Ascending aorta (tissue), 2 donors: ENCODE data around the gene FGFR3. TPM values are rescaled to one million over a fixed set of nuclear protein-coding genes. Genes with fewer than 3 reads are reported as not detected.

ENCODE experiments used
- DNase-seq, 2 donors: peaks; one replicate each; pipeline ENCODE4 v3.0.0-alpha.2; 2019; ENCODE audit warnings: low spot score in 2 of 2
- H3K27ac ChIP-seq, 2 donors: fragments of 200-600 bp; sonication (generic); one replicate each; pipeline ENCODE4 v1.5.1; 2016 to 2017; ENCODE audit warnings: mild to moderate bottlenecking in 1 of 2
- H3K27me3 ChIP-seq: fragments of 200-600 bp; sonication (generic); one replicate; pipeline ENCODE4 v1.5.1; 2017
- H3K36me3 ChIP-seq, 2 donors: fragments of 200-600 bp; sonication (generic); one replicate each; pipeline ENCODE4 v1.5.1; 2016
- H3K4me1 ChIP-seq, 2 donors: fragments of 200-600 bp; sonication (generic); one replicate each; pipeline ENCODE4 v1.5.1; 2016 to 2017; ENCODE audit warnings: mild to moderate bottlenecking in 1 of 2
- H3K4me3 ChIP-seq, 2 donors: fragments of 200-600 bp; sonication (generic); one replicate each; pipeline ENCODE4 v1.5.1; 2016 to 2017; ENCODE audit warnings: mild to moderate bottlenecking in 1 of 2
- H3K9me3 ChIP-seq, 2 donors: fragments of 200-600 bp; sonication (generic); one replicate each; pipeline ENCODE4 v1.5.1; 2016
- intact Hi-C: fragments of 100-400 bp; cut with DNase I; formaldehyde crosslinking; loops from one replicate; pipeline ENCODE4 v1.15.1; 2023
- total RNA-seq: library from RNA; depleted of rRNA; stranded (reverse); fragments of >200 nt; gene quantifications from one replicate; pipeline ENCODE4 v1.1.0, GENCODE V29; 2016
- TF ChIP-seq, protein P1 (sequence below), 3 experiments: fragments of 200-600 bp in 2 of 3; fragments of 450-650 bp in 1 of 3; sonication (generic) in 2 of 3; IDR thresholded peaks; one replicate each; pipeline ENCODE4 v1.5.1; 2016 to 2019; ENCODE audit warnings: antibody characterized with exemption in 3 of 3, mild to moderate bottlenecking in 1 of 3, moderate library complexity in 1 of 3

Gene FGFR3
- total RNA-seq, 1 donor from 2014 or later, result 3.7 TPM

DNA sequence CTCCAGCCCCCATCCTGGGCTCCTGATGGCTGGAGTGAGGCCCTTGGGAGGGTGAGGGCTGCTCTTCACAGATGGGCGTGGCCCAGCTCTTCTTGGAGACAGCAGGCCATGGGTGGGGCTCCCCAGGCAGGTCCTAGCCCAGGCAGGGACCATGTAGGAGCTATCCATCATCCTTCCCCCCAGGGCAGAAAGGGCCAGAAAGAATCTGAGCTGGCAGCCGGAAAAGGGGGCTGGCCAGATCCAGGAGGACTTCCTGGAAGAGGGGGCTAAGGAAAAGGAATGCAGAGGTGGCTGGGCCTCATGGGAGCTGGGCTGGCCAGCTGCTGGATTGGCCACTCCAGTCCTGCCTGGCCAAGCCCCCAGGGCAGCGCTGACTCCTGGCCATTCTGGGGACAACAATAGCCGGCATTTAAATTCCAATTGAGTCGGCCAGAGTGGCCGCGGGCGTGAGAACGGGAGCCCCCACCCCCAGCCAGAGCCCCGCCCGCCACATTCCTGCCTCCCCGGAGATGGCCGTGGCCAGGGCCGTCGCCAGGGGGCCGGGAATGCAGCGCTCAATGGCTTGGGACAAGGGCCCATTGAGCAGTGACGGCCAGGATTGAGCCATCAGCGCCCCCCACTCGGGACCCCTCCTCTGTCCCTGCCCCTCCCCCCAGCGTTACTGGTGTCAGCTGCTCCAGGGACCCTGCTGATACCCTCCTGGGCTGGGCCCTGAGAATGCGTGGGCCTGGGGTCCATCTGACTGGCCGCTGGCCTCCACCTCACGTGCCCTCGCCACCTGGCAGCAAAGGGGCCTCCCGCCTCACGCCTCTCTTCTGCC lies 15.1 kb upstream of the FGFR3 start:
- Histone ChIP-seq H3K9me3 (no peaks in the 10 kb centered on the region), H3K4me3 (no peak overlapping the region), H3K4me1 (no peaks in the 10 kb centered on the region), H3K36me3 (no peaks in the 10 kb centered on the region), H3K27me3 (no peaks in the 10 kb centered on the region), H3K27ac (no peak overlapping the region)
- TF ChIP-seq, protein P1, sequence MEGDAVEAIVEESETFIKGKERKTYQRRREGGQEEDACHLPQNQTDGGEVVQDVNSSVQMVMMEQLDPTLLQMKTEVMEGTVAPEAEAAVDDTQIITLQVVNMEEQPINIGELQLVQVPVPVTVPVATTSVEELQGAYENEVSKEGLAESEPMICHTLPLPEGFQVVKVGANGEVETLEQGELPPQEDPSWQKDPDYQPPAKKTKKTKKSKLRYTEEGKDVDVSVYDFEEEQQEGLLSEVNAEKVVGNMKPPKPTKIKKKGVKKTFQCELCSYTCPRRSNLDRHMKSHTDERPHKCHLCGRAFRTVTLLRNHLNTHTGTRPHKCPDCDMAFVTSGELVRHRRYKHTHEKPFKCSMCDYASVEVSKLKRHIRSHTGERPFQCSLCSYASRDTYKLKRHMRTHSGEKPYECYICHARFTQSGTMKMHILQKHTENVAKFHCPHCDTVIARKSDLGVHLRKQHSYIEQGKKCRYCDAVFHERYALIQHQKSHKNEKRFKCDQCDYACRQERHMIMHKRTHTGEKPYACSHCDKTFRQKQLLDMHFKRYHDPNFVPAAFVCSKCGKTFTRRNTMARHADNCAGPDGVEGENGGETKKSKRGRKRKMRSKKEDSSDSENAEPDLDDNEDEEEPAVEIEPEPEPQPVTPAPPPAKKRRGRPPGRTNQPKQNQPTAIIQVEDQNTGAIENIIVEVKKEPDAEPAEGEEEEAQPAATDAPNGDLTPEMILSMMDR (IDR thresholded peaks at IDR 0.05), result no peak
- DNase-seq, result no peak
- intact Hi-C loops, result no loop called here

DNA sequence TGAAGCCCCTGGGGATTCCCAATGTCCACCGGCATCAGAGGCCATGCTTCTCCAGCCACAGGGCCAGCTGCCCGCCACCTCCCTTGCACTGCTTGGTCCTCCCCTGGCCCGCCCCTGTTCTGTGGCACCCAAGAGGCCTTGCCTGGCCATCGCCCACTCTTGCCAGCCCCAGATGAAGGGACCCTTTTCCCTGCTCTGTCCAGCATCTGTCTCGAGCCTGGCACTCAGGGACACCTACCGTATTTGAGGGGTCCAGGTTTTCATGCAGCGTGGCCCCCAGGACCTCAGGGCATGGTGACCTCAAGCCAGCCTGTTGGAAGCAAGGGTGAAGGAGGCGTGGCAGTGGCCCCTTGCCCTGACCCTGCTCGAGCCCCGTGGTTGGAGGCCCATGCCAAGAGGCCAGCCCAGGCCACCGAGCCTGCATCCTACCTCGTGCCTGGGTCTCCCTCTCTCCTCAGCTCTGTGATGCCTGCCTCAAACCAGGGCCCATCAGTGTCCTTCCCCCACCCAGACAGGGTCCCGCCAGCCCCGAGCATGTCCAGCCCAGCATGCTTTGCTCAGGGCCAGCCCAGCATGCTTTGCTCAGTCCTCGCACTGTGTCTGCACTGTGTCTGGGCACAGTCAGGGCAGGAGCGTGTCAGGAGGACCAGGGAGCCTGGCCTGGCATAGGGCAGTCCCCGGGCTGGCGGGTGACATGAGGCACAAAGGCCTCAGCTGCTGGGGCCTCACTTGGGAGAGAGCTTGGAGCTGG lies 14.3 kb upstream of the FGFR3 start:
- TF ChIP-seq, protein P1 (IDR thresholded peaks at IDR 0.05), result no peak
- Histone ChIP-seq H3K4me3 (no peak overlapping the region), H3K4me1 (no peaks in the 10 kb centered on the region), H3K36me3 (no peaks in the 10 kb centered on the region), H3K9me3 (no peaks in the 10 kb centered on the region), H3K27me3 (no peaks in the 10 kb centered on the region), H3K27ac (no peak overlapping the region)
- intact Hi-C loops, result no loop called here
- DNase-seq, result no peak

DNA sequence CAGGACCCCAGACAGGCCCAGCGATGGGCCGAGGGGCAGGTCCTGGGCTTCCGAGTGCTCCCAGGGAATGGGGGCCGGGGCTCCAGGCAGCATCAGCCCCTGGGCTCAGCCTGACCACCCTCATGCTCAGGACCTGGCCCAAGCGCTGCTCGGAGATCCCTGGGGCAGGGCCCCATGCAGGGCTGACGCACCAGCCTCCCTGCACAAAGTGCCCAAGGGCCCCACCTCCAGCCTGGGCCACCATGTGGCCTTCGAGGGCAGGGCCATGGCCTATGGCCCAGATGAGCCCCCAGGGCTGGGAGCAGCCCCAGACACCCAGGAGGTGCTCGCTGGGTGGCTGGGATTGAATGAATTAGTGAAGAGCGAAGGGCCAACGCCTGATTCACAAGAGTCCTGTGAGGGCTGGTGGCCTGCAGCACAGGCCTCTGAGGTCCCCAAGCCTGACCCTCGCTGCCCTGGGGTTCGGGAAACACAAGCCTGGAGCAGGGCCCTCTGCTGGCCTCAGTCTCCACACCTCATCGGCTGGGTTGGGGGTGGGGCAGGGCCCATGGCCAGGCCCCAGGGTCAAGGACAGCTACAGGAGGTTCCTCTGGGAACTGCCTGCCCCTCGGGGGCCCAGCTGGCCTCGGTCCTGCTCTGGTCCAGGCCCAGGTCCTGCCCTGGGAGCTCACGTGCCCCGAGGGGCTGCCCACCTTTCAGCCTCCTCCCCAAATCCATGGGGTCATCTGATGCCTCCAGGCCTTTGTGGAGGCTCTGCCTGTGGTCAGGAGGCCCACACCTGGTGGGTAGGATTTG lies 13.3 kb upstream of the FGFR3 start:
- Histone ChIP-seq H3K4me1 (no peaks in the 10 kb centered on the region), H3K27ac (no peak overlapping the region)
- intact Hi-C loops, result no loop called here

DNA sequence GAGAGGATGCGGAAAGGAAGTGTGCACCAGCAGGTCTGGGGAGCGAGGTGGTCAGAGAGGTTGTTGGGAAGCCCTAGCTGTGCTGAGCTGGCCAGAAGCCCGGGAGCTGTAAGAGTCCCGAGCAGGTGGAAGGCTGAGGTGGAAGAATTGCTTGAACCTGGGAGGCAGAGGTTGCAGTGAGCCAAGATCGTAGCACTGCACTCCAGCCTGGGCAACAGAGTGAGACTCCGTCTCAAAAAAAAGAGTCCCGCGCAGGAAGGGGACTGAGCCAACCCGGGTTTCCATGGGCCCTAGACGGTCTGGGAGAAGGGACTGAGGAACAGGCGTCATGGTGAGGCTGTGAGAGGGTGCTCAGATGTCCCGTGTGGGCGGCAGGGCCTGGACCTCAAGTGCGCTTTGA lies 12.7 kb upstream of the FGFR3 start:
- Histone ChIP-seq H3K27ac (no peak overlapping the region), H3K4me3 (no peak overlapping the region)
- intact Hi-C loops, result no loop called here

More for the DNA sequence above, 13.3 kb upstream of the FGFR3 start:
- no peak overlapping the region for H3K4me3 ChIP-seq
- H3K27me3 ChIP-seq, result no peaks in the 10 kb centered on the region
- TF ChIP-seq, protein P1 (IDR thresholded peaks at IDR 0.05), result no peak
- no peaks in the 10 kb centered on the region for H3K36me3 ChIP-seq
- no peaks in the 10 kb centered on the region for H3K9me3 ChIP-seq
- DNase-seq, result no peak

DNA sequence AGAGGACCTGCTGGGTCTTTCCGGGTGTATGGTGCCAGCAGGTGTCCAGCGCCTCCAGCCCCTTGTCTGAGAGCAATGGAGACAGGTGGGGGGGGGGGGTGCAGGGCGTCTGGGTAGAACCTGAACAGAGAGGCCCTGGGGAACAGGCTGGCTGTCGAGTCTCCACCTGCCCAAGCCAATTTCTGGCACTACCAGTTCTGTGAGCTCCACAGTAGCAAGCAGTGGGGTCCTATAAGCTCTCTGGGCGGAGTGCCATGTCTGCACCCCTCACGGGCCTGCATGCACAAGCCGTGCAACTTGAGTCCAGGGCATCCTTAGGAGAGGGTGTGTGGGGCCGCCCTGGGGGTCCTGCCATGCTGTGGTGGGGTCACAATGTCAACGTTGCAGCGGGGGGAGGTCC lies 10.1 kb upstream of the FGFR3 start:
- Histone ChIP-seq H3K36me3 (no peaks in the 10 kb centered on the region), H3K4me3 (no peak overlapping the region), H3K27me3 (no peaks in the 10 kb centered on the region), H3K9me3 (no peaks in the 10 kb centered on the region), H3K27ac (no peak overlapping the region), H3K4me1 (no peaks in the 10 kb centered on the region)
- TF ChIP-seq, protein P1 (IDR thresholded peaks at IDR 0.05), result no peak
- intact Hi-C loops, result no loop called here
- no peak for DNase-seq

More for the DNA sequence above, 12.7 kb upstream of the FGFR3 start:
- TF ChIP-seq, protein P1 (IDR thresholded peaks at IDR 0.05), result no peak
- no peak for DNase-seq
- Histone ChIP-seq H3K4me1 (no peaks in the 10 kb centered on the region), H3K9me3 (no peaks in the 10 kb centered on the region), H3K36me3 (no peaks in the 10 kb centered on the region), H3K27me3 (no peaks in the 10 kb centered on the region)
